Tibial nerve (tissue), 4 donors: Measurements from ENCODE around the gene SAP30L.

Experiments used
- CTCF ChIP-seq, 5 experiments: fragments of 200-600 bp in 3 of 5; fragments of 450-650 bp in 2 of 5; sonication (generic) in 3 of 5; IDR thresholded peaks; one replicate each; pipeline ENCODE4 v1.5.1; 2016 to 2019; ENCODE audit warnings: antibody characterized with exemption in 5 of 5, mild to moderate bottlenecking in 3 of 5, moderate library complexity in 2 of 5
- EP300 ChIP-seq, 2 donors: sonication (generic); formaldehyde crosslinking; IDR thresholded peaks; one replicate each; pipeline ENCODE4 v1.6.1; 2017; ENCODE audit warnings: antibody characterized with exemption in 2 of 2, mild to moderate bottlenecking in 1 of 2

- TF ChIP-seq CTCF (IDR thresholded peaks at IDR 0.05) (no peak), EP300 (IDR thresholded peaks at IDR 0.05) (no peak)
Observed at GRCh38 chr5:154485096-154485491, 39.3 kb downstream of the SAP30L start.
